Dendritic cell treated with granulocyte-macrophage colony-stimulating factor and Interleukin-4, amounts not matched to agents 40 ng/mL and 50 ng/mL, for 4 days (primary cell): ENCODE data around the gene ANO1.
A peak's percentile ranks its signal among the peaks of the same experiment; 100 is the strongest.
"Not testable (repeated sequence)": the region's sequence is repeated elsewhere in the genome, so short reads cannot be mapped to it uniquely, and the experiment has no call there.

Source experiments
- H3K27ac Mint-ChIP-seq: one replicate; pipeline ENCODE4 v1.8.0; 2022; ENCODE audit warnings: mild to moderate bottlenecking, mixed read lengths
- H3K27me3 Mint-ChIP-seq: one replicate; pipeline ENCODE4 v1.8.0; 2022; ENCODE audit warnings: mild to moderate bottlenecking, mixed read lengths
- H3K36me3 Mint-ChIP-seq: one replicate; pipeline ENCODE4 v1.8.0; 2022; ENCODE audit warnings: low read depth, mixed read lengths
- H3K4me1 Mint-ChIP-seq: one replicate; pipeline ENCODE4 v1.8.0; 2022; ENCODE audit warnings: low read depth, mixed read lengths
- H3K4me3 Mint-ChIP-seq: one replicate; pipeline ENCODE4 v1.8.0; 2022; ENCODE audit warnings: mild to moderate bottlenecking, moderate library complexity, mixed read lengths
- H3K9me3 Mint-ChIP-seq: one replicate; pipeline ENCODE4 v1.8.0; 2022; ENCODE audit warnings: mixed read lengths
- intact Hi-C: fragments of 100-400 bp; cut with micrococcal nuclease; formaldehyde crosslinking; loops from one replicate; pipeline ENCODE4 v1.15.0; 2022

Gene ANO1

GRCh38 chr11:70200212-70200844 lies 122.2 kb downstream of the ANO1 start:
- no peak overlapping the region for H3K27ac Mint-ChIP-seq
- intact Hi-C loops: loop anchor here (5.0 kb wide), 1 partner anchor 72 kb away; the partner anchor contains the start of gene PPFIA1
- H3K36me3 Mint-ChIP-seq: peaks cover 23% of the 10 kb centered on the region
- no peak overlapping the region for H3K4me3 Mint-ChIP-seq
- H3K27me3 Mint-ChIP-seq: peaks cover 18% of the 10 kb centered on the region
- peaks cover 24% of the 10 kb centered on the region for H3K4me1 Mint-ChIP-seq
- no peaks in the 10 kb centered on the region for H3K9me3 Mint-ChIP-seq

DNA sequence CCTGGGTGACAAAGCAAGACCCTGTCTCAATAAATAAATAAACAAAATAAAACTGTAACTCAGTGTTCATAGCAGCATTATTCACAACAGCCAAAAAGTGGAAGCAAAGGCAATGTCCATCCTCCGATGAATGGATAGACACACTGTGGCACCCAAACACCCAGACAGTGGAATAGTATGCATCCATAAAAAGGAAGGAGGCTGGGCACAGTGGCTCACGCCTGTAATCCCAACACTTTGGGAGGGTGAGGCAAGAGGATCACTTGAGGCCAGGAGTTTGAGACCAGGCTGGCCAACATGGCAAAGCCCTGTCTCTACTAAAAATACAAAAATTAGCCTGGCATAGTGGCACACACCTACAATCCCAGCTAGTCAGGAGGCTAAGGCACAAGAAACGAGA lies 122.9 kb downstream of the ANO1 start:
- Mint-ChIP-seq H3K4me1 (peaks cover 30% of the 10 kb centered on the region), H3K27me3 (peaks cover 18% of the 10 kb centered on the region), H3K36me3 (peaks cover 29% of the 10 kb centered on the region)
- H3K27ac Mint-ChIP-seq, H3K9me3 Mint-ChIP-seq, H3K4me3 Mint-ChIP-seq: not testable (repeated sequence)
- intact Hi-C loops: loop anchor here (5.0 kb wide), 1 partner anchor 71 kb away; the partner anchor contains the start of gene PPFIA1

GRCh38 chr11:70201882-70202861 lies 124.1 kb downstream of the ANO1 start:
- peak overlapping the region; percentile 88 for H3K27ac Mint-ChIP-seq
- H3K9me3 Mint-ChIP-seq: no peaks in the 10 kb centered on the region
- H3K36me3 Mint-ChIP-seq: peaks cover 41% of the 10 kb centered on the region
- peak overlapping the region; percentile 95 for H3K4me3 Mint-ChIP-seq
- peaks cover 17% of the 10 kb centered on the region for H3K27me3 Mint-ChIP-seq
- intact Hi-C loops: loop anchor here (5.0 kb wide), 1 partner anchor 70 kb away; the partner anchor contains the start of gene PPFIA1
- peaks cover 38% of the 10 kb centered on the region for H3K4me1 Mint-ChIP-seq

DNA sequence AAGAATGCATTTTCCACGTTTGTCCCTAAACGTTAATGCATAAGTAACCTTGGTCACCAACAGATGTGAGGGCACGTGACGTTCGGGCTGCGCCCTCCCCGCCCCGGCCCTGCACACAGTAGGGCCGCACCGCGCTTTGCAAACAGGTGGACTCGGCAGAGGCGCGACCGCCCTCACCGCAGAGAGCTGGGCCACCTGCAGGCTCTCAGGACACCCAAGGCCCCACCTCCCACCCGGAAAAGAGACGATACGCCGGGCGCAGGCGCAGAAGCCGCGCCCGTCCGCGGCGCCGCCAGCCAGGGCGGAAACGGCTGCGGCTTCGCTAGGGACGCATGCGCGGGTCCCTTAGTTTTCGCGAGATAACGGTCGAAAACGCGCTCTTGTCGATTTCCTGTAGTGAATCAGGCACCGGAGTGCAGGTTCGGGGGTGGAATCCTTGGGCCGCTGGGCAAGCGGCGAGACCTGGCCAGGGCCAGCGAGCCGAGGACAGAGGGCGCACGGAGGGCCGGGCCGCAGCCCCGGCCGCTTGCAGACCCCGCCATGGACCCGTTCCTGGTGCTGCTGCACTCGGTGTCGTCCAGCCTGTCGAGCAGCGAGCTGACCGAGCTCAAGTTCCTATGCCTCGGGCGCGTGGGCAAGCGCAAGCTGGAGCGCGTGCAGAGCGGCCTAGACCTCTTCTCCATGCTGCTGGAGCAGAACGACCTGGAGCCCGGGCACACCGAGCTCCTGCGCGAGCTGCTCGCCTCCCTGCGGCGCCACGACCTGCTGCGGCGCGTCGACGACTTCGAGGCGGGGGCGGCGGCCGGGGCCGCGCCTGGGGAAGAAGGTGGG lies 125.0 kb downstream of the ANO1 start, which contains the start of gene FADD:
Gene FADD, plus strand, starts transcription at position 377 of the 831 bp plus-strand sequence. Its CDS starts 164 bp downstream, at position 541.
- H3K9me3 Mint-ChIP-seq: no peaks in the 10 kb centered on the region
- H3K27me3 Mint-ChIP-seq: peaks cover 14% of the 10 kb centered on the region
- H3K4me1 Mint-ChIP-seq: peaks cover 45% of the 10 kb centered on the region
- intact Hi-C loops: loop anchor here (5.0 kb wide), 1 partner anchor 69 kb away; the partner anchor contains the start of gene PPFIA1
- peak within 1 kb of the TSS; percentile 88 for H3K27ac Mint-ChIP-seq
- H3K4me3 Mint-ChIP-seq: peak within 1 kb of the TSS; percentile 95
- H3K36me3 Mint-ChIP-seq: peaks cover 50% of the 10 kb centered on the region

- intact Hi-C loops: loop anchor here (5.0 kb wide), 1 partner anchor 68 kb away; the partner anchor contains the start of gene PPFIA1
- Mint-ChIP-seq H3K36me3 (peaks cover 58% of the 10 kb centered on the region), H3K9me3 (no peaks in the 10 kb centered on the region), H3K27me3 (peaks cover 9% of the 10 kb centered on the region), H3K27ac (peak overlapping the region; percentile 88), H3K4me1 (peaks cover 52% of the 10 kb centered on the region), H3K4me3 (peak overlapping the region; percentile 95)
These were observed 125.8 kb downstream of the ANO1 start for GRCh38 chr11:70203751-70204465.

- H3K27me3 Mint-ChIP-seq: peaks cover 6% of the 10 kb centered on the region
- intact Hi-C loops: loop anchor here (5.0 kb wide), 1 partner anchor 68 kb away; the partner anchor contains the start of gene PPFIA1
- H3K36me3 Mint-ChIP-seq: peaks cover 63% of the 10 kb centered on the region
- H3K9me3 Mint-ChIP-seq: no peaks in the 10 kb centered on the region
- peak overlapping the region; percentile 95 for H3K4me3 Mint-ChIP-seq
- H3K27ac Mint-ChIP-seq: peak overlapping the region; percentile 88
- H3K4me1 Mint-ChIP-seq: peaks cover 53% of the 10 kb centered on the region
These were observed 126.3 kb downstream of the ANO1 start for GRCh38 chr11:70204466-70204799.

GRCh38 chr11:70205049-70205725 lies 127.1 kb downstream of the ANO1 start:
- H3K9me3 Mint-ChIP-seq: no peaks in the 10 kb centered on the region
- peaks cover 53% of the 10 kb centered on the region for H3K4me1 Mint-ChIP-seq
- H3K27me3 Mint-ChIP-seq: peaks cover 3% of the 10 kb centered on the region
- no peak overlapping the region for H3K27ac Mint-ChIP-seq
- no peak overlapping the region for H3K4me3 Mint-ChIP-seq
- peaks cover 65% of the 10 kb centered on the region for H3K36me3 Mint-ChIP-seq
- intact Hi-C loops: no loop called here

- peaks cover 53% of the 10 kb centered on the region for H3K4me1 Mint-ChIP-seq
- no peaks in the 10 kb centered on the region for H3K27me3 Mint-ChIP-seq
- H3K4me3 Mint-ChIP-seq: no peak overlapping the region
- peaks cover 65% of the 10 kb centered on the region for H3K36me3 Mint-ChIP-seq
- intact Hi-C loops: no loop called here
- no peak overlapping the region for H3K27ac Mint-ChIP-seq
- no peaks in the 10 kb centered on the region for H3K9me3 Mint-ChIP-seq
These were observed 127.6 kb downstream of the ANO1 start for GRCh38 chr11:70205766-70206165.

DNA sequence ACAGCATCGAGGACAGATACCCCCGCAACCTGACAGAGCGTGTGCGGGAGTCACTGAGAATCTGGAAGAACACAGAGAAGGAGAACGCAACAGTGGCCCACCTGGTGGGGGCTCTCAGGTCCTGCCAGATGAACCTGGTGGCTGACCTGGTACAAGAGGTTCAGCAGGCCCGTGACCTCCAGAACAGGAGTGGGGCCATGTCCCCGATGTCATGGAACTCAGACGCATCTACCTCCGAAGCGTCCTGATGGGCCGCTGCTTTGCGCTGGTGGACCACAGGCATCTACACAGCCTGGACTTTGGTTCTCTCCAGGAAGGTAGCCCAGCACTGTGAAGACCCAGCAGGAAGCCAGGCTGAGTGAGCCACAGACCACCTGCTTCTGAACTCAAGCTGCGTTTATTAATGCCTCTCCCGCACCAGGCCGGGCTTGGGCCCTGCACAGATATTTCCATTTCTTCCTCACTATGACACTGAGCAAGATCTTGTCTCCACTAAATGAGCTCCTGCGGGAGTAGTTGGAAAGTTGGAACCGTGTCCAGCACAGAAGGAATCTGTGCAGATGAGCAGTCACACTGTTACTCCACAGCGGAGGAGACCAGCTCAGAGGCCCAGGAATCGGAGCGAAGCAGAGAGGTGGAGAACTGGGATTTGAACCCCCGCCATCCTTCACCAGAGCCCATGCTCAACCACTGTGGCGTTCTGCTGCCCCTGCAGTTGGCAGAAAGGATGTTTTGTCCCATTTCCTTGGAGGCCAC lies 128.3 kb downstream of the ANO1 start:
- intact Hi-C loops: no loop called here
- Mint-ChIP-seq H3K27ac (no peak overlapping the region), H3K36me3 (peaks cover 65% of the 10 kb centered on the region), H3K27me3 (no peaks in the 10 kb centered on the region), H3K4me3 (no peak overlapping the region), H3K4me1 (peaks cover 53% of the 10 kb centered on the region), H3K9me3 (no peaks in the 10 kb centered on the region)

- Mint-ChIP-seq H3K9me3 (no peaks in the 10 kb centered on the region), H3K4me1 (peaks cover 53% of the 10 kb centered on the region), H3K27me3 (no peaks in the 10 kb centered on the region), H3K36me3 (peaks cover 65% of the 10 kb centered on the region), H3K27ac (no peak overlapping the region), H3K4me3 (no peak overlapping the region)
- intact Hi-C loops: no loop called here
These were observed 128.9 kb downstream of the ANO1 start for GRCh38 chr11:70206982-70207376.

GRCh38 chr11:70207531-70208131 lies 129.5 kb downstream of the ANO1 start:
- intact Hi-C loops: no loop called here
- Mint-ChIP-seq H3K9me3 (no peaks in the 10 kb centered on the region), H3K36me3 (peaks cover 65% of the 10 kb centered on the region), H3K27me3 (no peaks in the 10 kb centered on the region), H3K4me1 (peaks cover 47% of the 10 kb centered on the region), H3K4me3 (no peak overlapping the region), H3K27ac (no peak overlapping the region)
